ENCODE measurements around the gene PRMT7. TPM values are rescaled to one million over a fixed set of nuclear protein-coding genes. Genes with fewer than 3 reads are reported as not detected.

The PRMT7 gene
- total RNA-seq, 1 experiment from 2014 or later = 59.3 TPM

- no peak for TF ChIP-seq ZBTB21 (CRISPR knock-in tag; IDR thresholded peaks at IDR 0.05; ENCODE audit: borderline replicate concordance)
- TF ChIP-seq ARID4B (CRISPR knock-in tag; IDR thresholded peaks at IDR 0.05; ENCODE audit: borderline replicate concordance) = no peak
- no peak for TF ChIP-seq EMX1 (CRISPR knock-in tag; IDR thresholded peaks at IDR 0.05)
- no peak for TF ChIP-seq KAT7 (CRISPR knock-in tag; IDR thresholded peaks at IDR 0.05; ENCODE audit: borderline replicate concordance)
- TF ChIP-seq OVOL2 (CRISPR knock-in tag; IDR thresholded peaks at IDR 0.05; ENCODE audit: borderline replicate concordance) = no peak
- TF ChIP-seq ATF1 (CRISPR knock-in tag; IDR thresholded peaks at IDR 0.05) = no peak
- no peak for TF ChIP-seq USF2 (CRISPR knock-in tag; IDR thresholded peaks at IDR 0.05)
- no peak for TF ChIP-seq ZNF317 (CRISPR knock-in tag; IDR thresholded peaks at IDR 0.05; ENCODE audit: borderline replicate concordance, low read depth)
- no peak for TF ChIP-seq FOXJ3 (CRISPR knock-in tag; IDR thresholded peaks at IDR 0.05; ENCODE audit: borderline replicate concordance)
- no peak for TF ChIP-seq ELF4 (CRISPR knock-in tag; IDR thresholded peaks at IDR 0.05; ENCODE audit: low read depth)
Observed at GRCh38 chr16:68276223-68276622, 34.6 kb upstream of the PRMT7 start (continued).

- CTCF ChIA-PET = interaction anchor here (1.2 to 2.8 kb wide), 3 partner anchors 11 to 18 kb away, joined by 3 to 11 read pairs (median 7); partner anchors contain the start of gene SLC7A6
- H3K27me3 Mint-ChIP-seq (ENCODE audit: low read depth) = no peaks in the 10 kb centered on the region
Observed at GRCh38 chr16:68279726-68280558, 30.9 kb upstream of the PRMT7 start.

More at GRCh38 chr16:68279726-68280558, 30.9 kb upstream of the PRMT7 start:
- no peak overlapping the region for H3K27ac Mint-ChIP-seq
- peaks cover 13% of the 10 kb centered on the region for H3K36me3 Mint-ChIP-seq
- TF ChIP-seq FOXP4 (CRISPR knock-in tag; IDR thresholded peaks at IDR 0.05) = no peak
- TF ChIP-seq E2F4 (CRISPR knock-in tag; IDR thresholded peaks at IDR 0.05; ENCODE audit: borderline replicate concordance, low read depth) = no peak
- no peak for TF ChIP-seq ZNF219 (CRISPR knock-in tag; IDR thresholded peaks at IDR 0.05; ENCODE audit: borderline replicate concordance)
- TF ChIP-seq PRDM15 (CRISPR knock-in tag; IDR thresholded peaks at IDR 0.05) = no peak
- no peaks in the 10 kb centered on the region for H3K9me3 Mint-ChIP-seq
- POLR2A ChIA-PET = interaction anchor here (0.6 kb wide), 1 partner anchor 30 kb away, joined by 10 read pairs; no protein-coding TSS in a partner anchor
- peaks cover 3% of the 10 kb centered on the region; the same call in 1 of the 2 replicates for H3K4me1 Mint-ChIP-seq
- DNase-seq (ENCODE audit: low spot score) = no peak
- ATAC-seq = no peak
- H3K4me3 Mint-ChIP-seq = no peak overlapping the region
